H1 (cell line): ENCODE results near the gene SMTNL2.

Experiments
- RBBP5 ChIP-seq: IDR thresholded peaks from 2 replicates; pipeline ENCODE4 v1.7.1; 2012; ENCODE audit warnings: low read depth, mild to moderate bottlenecking, inconsistent platforms, low read length, moderate library complexity, borderline replicate concordance
- ZNF274 ChIP-seq: IDR thresholded peaks from 2 replicates; pipeline ENCODE4 v1.7.0; 2012; ENCODE audit warnings: low read length, borderline replicate concordance; ENCODE audit errors: extremely low read depth

GRCh38 chr17:4558347-4558971 lies 25.9 kb upstream of the SMTNL2 start:
- TF ChIP-seq ZNF274 (no peak), RBBP5 (no peak)
